GM19395 (cell line): ENCODE measurements around the gene PDXDC1.
"Not testable (repeated sequence)": the region's sequence is repeated elsewhere in the genome, so short reads cannot be mapped to it uniquely, and the experiment has no call there.

Experiments used
- ATAC-seq: cut with Tn5 transposase; IDR thresholded peaks from one replicate; pipeline ENCODE4 v1.9.1; 2021; ENCODE audit warnings: mild to moderate bottlenecking, moderate library complexity; ENCODE audit not compliant: unreplicated experiment

The PDXDC1 gene

GRCh38 chr16:15148831-15149230 is 174.0 kb downstream of the PDXDC1 start:
- not testable (repeated sequence) for ATAC-seq

- ATAC-seq: not testable (repeated sequence)
Observed at GRCh38 chr16:15149260-15149659, 174.4 kb downstream of the PDXDC1 start.

- not testable (repeated sequence) for ATAC-seq
Observed at GRCh38 chr16:15154005-15154404, 179.2 kb downstream of the PDXDC1 start.

GRCh38 chr16:15154650-15155562 is 180.1 kb downstream of the PDXDC1 start:
- ATAC-seq: not testable (repeated sequence)

- not testable (repeated sequence) for ATAC-seq
Observed at GRCh38 chr16:15157644-15158043, 182.8 kb downstream of the PDXDC1 start.

GRCh38 chr16:15159671-15160070 is 184.8 kb downstream of the PDXDC1 start:
- not testable (repeated sequence) for ATAC-seq

- ATAC-seq: not testable (repeated sequence)
Observed at GRCh38 chr16:15160571-15160970, 185.7 kb downstream of the PDXDC1 start.

- not testable (repeated sequence) for ATAC-seq
Observed at GRCh38 chr16:15163055-15163454, 188.2 kb downstream of the PDXDC1 start.

- not testable (repeated sequence) for ATAC-seq
Observed at GRCh38 chr16:15166177-15166576, 191.4 kb downstream of the PDXDC1 start.

GRCh38 chr16:15168303-15168702 is 193.5 kb downstream of the PDXDC1 start:
- ATAC-seq: not testable (repeated sequence)

GRCh38 chr16:15168953-15169652 is 194.3 kb downstream of the PDXDC1 start:
- ATAC-seq: not testable (repeated sequence)

- not testable (repeated sequence) for ATAC-seq
Observed at GRCh38 chr16:15179909-15180308, 205.1 kb downstream of the PDXDC1 start.

GRCh38 chr16:15180946-15181345 is 206.1 kb downstream of the PDXDC1 start:
- not testable (repeated sequence) for ATAC-seq

GRCh38 chr16:15184000-15184399 is 209.2 kb downstream of the PDXDC1 start:
- not testable (repeated sequence) for ATAC-seq
